NCI-H146 (cell line): ENCODE measurements around the gene HLA-DPB1.
"Not testable (repeated sequence)": the region's sequence is repeated elsewhere in the genome, so short reads cannot be mapped to it uniquely, and the experiment has no call there.

Experiments used
- DNase-seq: peaks from one replicate; lab custom pipeline; 2025; lab: John Stamatoyannopoulos, UW

Gene HLA-DPB1

GRCh38 chr6:33071569-33071968, 4.2 kb upstream of the HLA-DPB1 start:
- no peak for DNase-seq

DNA sequence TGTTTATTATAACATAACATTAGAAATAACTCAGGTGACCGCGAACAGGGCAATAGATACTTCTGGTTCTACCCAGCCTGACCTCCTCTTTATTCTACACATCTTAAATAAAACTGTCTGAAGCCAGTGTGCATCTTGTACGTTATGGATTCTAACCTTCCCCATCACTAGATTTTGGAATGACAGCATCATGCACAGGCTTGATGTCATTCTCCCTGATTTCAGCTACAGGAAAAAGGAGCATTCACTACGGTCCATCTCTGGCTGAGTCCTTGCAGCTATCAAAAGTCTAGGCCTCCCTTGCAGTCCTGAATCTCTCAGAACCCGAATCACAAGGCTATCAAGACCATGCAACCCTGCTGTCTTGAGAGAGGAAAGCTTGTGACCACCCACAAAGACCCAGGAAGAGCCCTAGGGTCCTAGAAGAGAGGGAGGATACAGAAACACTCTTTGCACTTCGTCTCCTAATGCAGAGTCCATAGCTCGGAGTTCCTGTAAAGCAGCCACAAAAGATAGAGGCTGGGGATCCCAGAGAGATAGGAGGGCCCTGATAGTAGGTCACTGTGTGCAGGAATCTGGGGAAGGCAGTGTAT, 3.2 kb upstream of the HLA-DPB1 start:
- no peak for DNase-seq

GRCh38 chr6:33073431-33073871, 2.3 kb upstream of the HLA-DPB1 start, which contains the start of gene HLA-DPA1:
TSS of gene HLA-DPA1 (minus strand) at chr6:33073649.
- DNase-seq = no peak

DNA sequence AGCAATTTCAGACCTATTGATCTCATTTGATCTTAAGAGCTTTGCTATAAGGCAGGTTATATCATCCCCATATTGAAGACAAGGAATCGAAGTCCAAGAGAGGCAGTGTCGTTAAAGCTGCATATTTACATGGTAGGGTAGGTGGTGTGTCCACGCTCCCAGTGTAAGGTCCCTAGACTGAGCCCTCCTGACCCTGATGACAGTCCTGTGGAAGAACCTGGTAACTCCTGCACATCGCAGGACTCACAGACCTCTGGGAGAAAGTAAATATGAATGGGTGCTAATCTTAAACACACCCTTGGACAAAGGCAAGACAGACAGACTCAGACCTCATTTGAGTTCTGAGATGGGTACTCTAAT, 602 bp upstream of the HLA-DPB1 start:
- DNase-seq = no peak

DNA sequence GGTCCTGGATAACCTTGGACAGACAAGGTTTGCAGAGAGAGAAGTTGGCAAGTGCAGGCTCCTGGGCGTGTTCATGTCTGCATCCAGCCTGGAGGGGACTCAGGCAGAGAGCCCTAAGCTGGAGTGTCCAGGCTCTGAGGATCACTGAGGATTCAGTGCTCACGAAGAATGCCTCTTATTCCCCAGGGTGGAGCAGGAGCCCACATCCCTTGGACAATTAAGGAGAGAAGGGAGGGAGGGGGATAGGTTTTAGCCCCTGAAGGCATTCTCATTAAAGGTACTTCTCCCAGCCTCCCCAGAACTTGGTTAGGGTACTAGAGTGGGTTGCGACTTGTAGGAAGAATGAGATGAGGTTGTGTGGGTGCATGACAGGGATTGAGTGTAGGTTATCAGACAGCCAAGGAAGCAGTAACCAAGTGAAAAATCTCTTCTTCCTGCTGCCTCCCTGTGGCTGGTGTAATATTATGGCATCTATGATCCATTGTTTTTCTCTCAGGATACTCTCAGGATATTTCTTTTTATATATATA, 680 bp downstream of the HLA-DPB1 start:
- no peak for DNase-seq

DNA sequence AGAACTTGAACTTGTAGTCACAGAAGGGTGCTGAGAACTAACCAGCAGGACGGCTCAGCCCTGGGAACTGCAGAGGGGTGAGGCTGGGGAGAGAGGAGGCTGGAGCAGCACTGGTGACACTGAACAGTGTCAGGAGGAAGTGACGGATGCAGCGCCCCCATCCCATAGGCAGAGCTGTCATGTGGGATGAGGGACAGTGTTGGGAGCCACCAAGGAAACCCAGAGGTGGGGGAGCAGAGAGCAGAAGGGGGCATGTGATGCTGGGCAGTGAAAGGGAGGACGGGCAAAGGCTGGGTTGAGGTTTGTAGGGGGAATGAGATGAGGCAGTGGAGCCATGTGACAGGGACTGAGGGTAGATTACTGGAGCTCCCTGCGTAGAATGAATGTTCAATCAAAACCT, 2.1 kb downstream of the HLA-DPB1 start:
- no peak for DNase-seq

DNA sequence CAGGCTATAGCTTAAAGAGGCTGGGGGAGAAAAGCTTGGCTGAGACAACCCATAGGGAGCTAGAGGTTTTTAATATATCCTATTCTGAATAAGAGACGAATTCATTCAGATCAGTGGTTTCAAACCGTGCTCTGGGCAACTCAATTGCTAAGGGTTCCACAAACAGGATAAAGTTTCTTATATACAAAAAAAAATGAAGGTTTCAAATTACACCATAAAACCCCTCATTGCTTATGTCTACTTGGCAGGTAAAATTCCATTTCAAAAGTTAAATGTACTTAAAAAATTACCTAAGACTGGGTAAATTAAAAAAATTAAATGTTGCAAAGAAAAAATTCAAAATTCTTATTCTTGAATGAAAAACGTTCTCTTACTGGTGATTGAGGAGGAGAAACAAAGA, 2.7 kb downstream of the HLA-DPB1 start:
- DNase-seq = no peak

- no peak for DNase-seq
Measured at GRCh38 chr6:33078919-33079521, 3.2 kb downstream of the HLA-DPB1 start.

DNA sequence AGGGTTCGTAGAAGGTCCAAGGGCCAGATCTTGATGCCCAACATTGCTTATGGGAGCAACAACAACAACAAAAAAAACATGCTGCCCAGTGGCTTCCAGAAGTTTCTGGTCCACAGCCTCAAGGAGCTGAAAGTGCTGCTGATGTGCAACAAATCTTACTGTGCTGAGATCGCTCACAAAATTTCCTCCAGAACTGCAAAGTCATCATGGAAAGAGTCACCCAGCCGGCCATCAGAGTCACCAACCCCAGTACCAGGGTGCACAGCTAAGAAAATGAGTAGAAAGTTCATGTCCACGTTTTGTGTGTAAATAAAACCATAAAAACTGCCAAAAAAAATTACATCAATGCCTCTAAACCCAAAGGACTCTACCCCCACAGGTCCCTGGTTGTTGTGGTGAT, 3.8 kb downstream of the HLA-DPB1 start:
- DNase-seq = no peak

GRCh38 chr6:33080127-33081089, 4.6 kb downstream of the HLA-DPB1 start:
- no peak for DNase-seq

DNA sequence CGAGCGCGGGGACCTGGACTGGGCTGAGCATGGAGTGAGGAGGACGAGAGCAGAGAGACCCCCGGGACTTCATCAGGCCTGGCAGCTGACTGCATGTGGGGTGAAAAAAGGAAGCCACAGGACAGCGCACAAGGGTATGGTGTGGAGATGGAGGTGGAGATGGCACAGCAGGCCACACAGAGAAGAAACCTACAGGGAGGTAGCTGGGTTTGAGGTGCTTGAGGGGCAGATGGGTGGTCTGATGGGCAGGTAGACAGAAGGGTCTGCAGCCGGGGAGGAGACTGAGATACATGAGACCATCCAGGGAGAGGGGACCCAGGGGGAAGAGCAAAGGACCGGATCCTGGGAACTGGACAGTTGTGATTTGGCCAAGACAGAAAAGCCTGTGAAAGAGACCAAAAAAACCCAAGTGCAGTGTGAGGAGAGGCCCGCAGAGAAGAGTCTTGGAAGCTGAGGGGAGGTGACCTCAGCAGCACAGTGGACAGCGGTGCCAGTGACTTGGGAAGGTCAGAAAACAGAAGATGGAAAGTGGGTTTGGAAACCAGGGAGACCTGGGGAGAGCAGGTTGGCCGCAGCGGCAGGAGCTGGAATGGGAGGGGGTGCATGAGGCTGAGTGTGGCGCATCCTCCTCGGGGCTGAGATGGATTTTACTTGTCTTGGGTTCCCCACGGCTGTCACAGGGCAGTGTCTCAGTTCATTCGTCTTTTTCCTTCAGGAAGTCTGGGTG, 5.5 kb downstream of the HLA-DPB1 start:
- no peak for DNase-seq

- no peak for DNase-seq
Measured at GRCh38 chr6:33082702-33083101, 6.9 kb downstream of the HLA-DPB1 start.

GRCh38 chr6:33085627-33086026, 9.8 kb downstream of the HLA-DPB1 start:
- no peak for DNase-seq

GRCh38 chr6:33088258-33088930, 12.6 kb downstream of the HLA-DPB1 start:
- no peak for DNase-seq

DNA sequence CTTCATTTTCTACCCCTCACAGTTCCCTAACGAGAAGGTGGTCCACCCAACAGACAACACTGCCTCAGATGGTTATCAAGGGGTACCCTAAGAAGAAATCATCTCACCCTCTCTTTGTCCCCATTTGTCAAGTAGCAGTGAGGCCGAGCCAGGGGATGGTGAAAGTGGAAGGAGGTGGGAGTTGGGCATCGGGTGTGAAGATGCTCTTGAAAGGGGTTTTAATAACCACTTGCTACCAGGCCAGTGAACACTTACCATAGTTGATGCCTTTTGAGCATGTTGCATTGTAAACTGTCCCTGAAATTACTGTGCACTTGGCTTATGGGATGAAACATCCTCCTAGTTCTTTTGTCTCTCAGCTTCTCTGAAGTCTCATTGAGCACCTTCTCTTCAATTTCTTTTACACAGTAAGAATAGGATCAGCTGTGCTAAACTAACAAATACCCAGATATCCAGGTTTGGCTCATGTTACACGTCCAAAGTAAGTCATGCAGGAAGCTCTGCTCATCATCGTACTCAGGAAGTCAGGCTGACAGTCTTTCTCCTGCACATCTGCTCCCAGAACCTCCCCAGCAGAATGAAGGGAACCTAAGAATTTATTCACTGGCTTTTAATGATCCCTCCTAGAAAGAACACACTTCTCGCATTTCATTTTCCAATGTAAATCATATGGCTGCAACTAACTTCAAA, 13.3 kb downstream of the HLA-DPB1 start:
- DNase-seq = no peak

DNA sequence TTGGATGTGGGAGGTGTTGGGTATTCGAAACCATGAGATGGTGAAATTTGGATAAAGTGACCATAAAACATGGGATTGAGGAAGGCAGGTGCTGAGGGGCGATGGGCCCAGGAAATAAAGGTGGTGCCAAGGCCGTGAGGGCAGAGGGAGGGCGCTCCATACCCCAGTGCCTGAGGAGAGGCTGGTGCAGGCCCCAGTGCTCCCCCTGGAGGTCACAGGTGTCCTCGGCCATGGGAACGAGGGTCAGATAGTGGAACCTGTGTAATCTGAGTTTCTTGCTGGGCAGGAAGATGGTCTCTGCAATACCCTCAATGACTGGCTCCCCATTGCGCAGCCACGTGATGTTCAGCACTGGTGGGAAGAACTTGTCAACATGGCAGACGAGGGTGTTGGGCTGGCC, 16.2 kb downstream of the HLA-DPB1 start:
- DNase-seq = no peak

DNA sequence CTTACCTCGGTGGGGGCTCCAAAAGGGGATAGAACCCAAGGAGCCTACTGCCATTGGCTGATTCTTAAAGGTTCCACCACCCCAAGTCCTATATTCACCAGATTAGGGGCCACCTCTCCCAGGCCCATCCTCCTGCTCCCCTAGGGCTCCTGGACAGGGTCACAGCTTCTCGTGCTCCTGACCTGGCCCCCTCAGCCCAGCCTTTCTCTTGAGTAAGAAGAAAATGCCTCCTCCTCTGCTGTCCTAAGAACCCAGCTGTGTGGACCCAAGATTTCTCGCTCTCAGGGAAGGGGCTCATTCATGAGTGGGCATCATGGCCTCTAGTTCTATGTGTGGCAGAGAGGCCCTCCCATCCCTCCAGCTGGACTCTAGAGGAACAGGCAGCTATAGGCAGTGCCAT, 16.6 kb downstream of the HLA-DPB1 start:
- DNase-seq = no peak

DNA sequence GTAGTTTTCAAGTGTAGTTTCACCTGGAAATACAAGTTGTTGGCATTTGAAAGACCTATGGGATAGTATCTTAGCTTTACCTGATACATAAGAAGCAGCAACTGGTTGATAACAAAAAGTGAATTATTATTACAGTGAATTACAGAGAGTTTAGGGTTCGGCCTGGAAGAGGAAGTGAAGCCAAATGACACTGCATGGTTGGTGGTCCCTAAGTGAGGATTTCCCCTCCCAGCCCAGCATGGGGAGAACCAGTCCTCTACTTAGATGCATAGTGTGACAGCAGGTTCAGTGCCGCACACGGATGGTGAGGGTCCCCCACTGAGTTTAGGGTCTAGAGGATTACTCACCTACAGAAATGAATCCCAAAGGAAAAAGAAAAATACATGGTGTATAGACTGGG, 18.1 kb downstream of the HLA-DPB1 start:
- DNase-seq = no peak

DNA sequence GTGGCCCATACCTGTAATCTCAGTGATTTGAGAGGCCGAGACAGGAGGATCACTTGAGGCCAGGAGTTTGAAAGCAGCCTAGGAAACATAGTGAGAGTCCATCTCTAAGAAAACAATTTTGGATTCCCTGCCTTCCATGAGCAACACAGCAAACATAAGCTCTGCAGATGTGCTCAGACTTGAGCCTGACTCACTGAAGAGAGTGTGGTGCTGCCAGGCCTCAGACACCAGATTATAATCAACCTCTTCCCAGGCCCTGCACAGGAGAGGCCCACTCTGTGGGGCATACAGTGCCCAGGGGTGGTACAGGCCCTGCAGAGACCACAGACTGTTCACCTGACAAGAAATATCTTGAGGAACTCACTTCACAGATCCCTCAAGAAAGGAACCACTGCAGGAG, 19.9 kb downstream of the HLA-DPB1 start:
- no peak for DNase-seq

- not testable (repeated sequence) for DNase-seq
Measured at GRCh38 chr6:33101121-33101737, 25.4 kb downstream of the HLA-DPB1 start.
